ENCODE data around the gene AUTS2.

Gene AUTS2

GRCh38 chr7:69625798-69626197, 27.5 kb downstream of the AUTS2 start:
- DNase-seq = no peak

GRCh38 chr7:69630292-69630691, 32.0 kb downstream of the AUTS2 start:
- DNase-seq = no peak

- no peak for DNase-seq
Observed at GRCh38 chr7:69631131-69631530, 32.9 kb downstream of the AUTS2 start.

GRCh38 chr7:69632280-69632679, 34.0 kb downstream of the AUTS2 start:
- no peak for DNase-seq

- DNase-seq = no peak
Observed at GRCh38 chr7:69633122-69633831, 35.0 kb downstream of the AUTS2 start.

GRCh38 chr7:69635555-69636185, 37.4 kb downstream of the AUTS2 start:
- DNase-seq = no peak

GRCh38 chr7:69638674-69639073, 40.4 kb downstream of the AUTS2 start:
- DNase-seq = no peak

GRCh38 chr7:69640216-69640615, 41.9 kb downstream of the AUTS2 start:
- DNase-seq = no peak

- no peak for DNase-seq
Observed at GRCh38 chr7:69640925-69641594, 42.8 kb downstream of the AUTS2 start.

- DNase-seq = no peak
Observed at GRCh38 chr7:69643265-69643664, 45.0 kb downstream of the AUTS2 start.

- no peak for DNase-seq
Observed at GRCh38 chr7:69643708-69644445, 45.6 kb downstream of the AUTS2 start.

GRCh38 chr7:69645683-69646082, 47.4 kb downstream of the AUTS2 start:
- no peak for DNase-seq

- DNase-seq = no peak
Observed at GRCh38 chr7:69651101-69651590, 52.9 kb downstream of the AUTS2 start.

- DNase-seq = no peak
Observed at GRCh38 chr7:69652947-69653701, 54.8 kb downstream of the AUTS2 start.

GRCh38 chr7:69653806-69654205, 55.5 kb downstream of the AUTS2 start:
- DNase-seq = no peak

- DNase-seq = no peak
Observed at GRCh38 chr7:69654381-69654780, 56.1 kb downstream of the AUTS2 start.

- DNase-seq = no peak
Observed at GRCh38 chr7:69654849-69655707, 56.8 kb downstream of the AUTS2 start.

- no peak for DNase-seq
Observed at GRCh38 chr7:69656077-69656476, 57.8 kb downstream of the AUTS2 start.

- no peak for DNase-seq
Observed at GRCh38 chr7:69656890-69657289, 58.6 kb downstream of the AUTS2 start.

GRCh38 chr7:69657331-69657730, 59.1 kb downstream of the AUTS2 start:
- no peak for DNase-seq

GRCh38 chr7:69657985-69658384, 59.7 kb downstream of the AUTS2 start:
- no peak for DNase-seq

GRCh38 chr7:69659983-69660382, 61.7 kb downstream of the AUTS2 start:
- DNase-seq = no peak
